Panc1 (cell line): ENCODE data around the gene RBKS. TPM values are rescaled to one million over a fixed set of nuclear protein-coding genes. Genes with fewer than 3 reads are reported as not detected.
A peak's percentile ranks its signal among the peaks of the same experiment; 100 is the strongest.

Experiments used
- ATAC-seq: fragments of 200-7000 bp; cut with Tn5 transposase; 2 replicates; pipeline ENCODE4 v1.9.1; 2020; ENCODE audit warnings: mild to moderate bottlenecking, moderate library complexity
- BruUV-seq: library from RNA; stranded (reverse); fragments of 400-500 nt; replicated peaks from 2 replicates; lab custom pipeline; 2021; lab: Mats Ljungman, UMichigan
- CTCF ChIA-PET: fragments of 300-600 bp; sonication (Branson Sonifier 250); formaldehyde crosslinking; loops from one replicate; lab custom pipeline; 2022; ENCODE audit warnings: antibody characterized with exemption; lab: Charles Lee
- POLR2A ChIA-PET: fragments of 300-600 bp; sonication (Branson Sonifier 250); formaldehyde crosslinking; loops from one replicate; lab custom pipeline; 2022; ENCODE audit warnings: antibody characterized with exemption; lab: Charles Lee
- DNase-seq: peaks from one replicate; pipeline ENCODE4 v3.0.0-alpha.2; 2010; ENCODE audit warnings: low read depth, low spot score
- H3K27ac ChIP-seq: 2 replicates; pipeline ENCODE4 v1.5.1; 2011; ENCODE audit warnings: mild to moderate bottlenecking, low read length, inconsistent platforms
- H3K27me3 ChIP-seq: fragments of 200-500 bp; sonication (Bioruptor generic); 2 replicates; pipeline ENCODE4 v1.6.0; 2014; ENCODE audit warnings: low read length, inconsistent platforms; ENCODE audit not compliant: control insufficient read depth, insufficient read depth
- H3K36me3 ChIP-seq: fragments of 200-500 bp; sonication (Bioruptor generic); 2 replicates; pipeline ENCODE4 v1.5.1; 2014; ENCODE audit warnings: inconsistent platforms, mild to moderate bottlenecking, low read length, moderate library complexity; ENCODE audit not compliant: control insufficient read depth, insufficient read depth
- H3K4me1 ChIP-seq: 2 replicates; pipeline ENCODE4 v1.5.1; 2011; ENCODE audit warnings: inconsistent platforms, mild to moderate bottlenecking, low read length, moderate library complexity; ENCODE audit not compliant: control insufficient read depth, insufficient read depth
- H3K4me3 ChIP-seq, 2 experiments: 2 replicates each; pipeline ENCODE4 v1.5.1; 2011 to 2012; ENCODE audit warnings: low read depth in 2 of 2, low read length in 2 of 2, mild to moderate bottlenecking in 2 of 2, inconsistent platforms in 1 of 2, moderate library complexity in 1 of 2
- H3K9me3 ChIP-seq: fragments of 200-500 bp; sonication (Bioruptor generic); 2 replicates; pipeline ENCODE4 v1.5.1; 2014; ENCODE audit warnings: low read depth, mild to moderate bottlenecking, inconsistent platforms, low read length, moderate library complexity; ENCODE audit not compliant: control insufficient read depth, insufficient read depth
- POLR2AphosphoS5 ChIP-seq: IDR thresholded peaks from 2 replicates; pipeline ENCODE4 v1.6.1; 2012; ENCODE audit warnings: mild to moderate bottlenecking, low read depth, low read length, moderate library complexity
- SIN3A ChIP-seq: IDR thresholded peaks from 2 replicates; pipeline ENCODE4 v1.6.1; 2012; ENCODE audit warnings: low read depth, mild to moderate bottlenecking, low read length, moderate library complexity, borderline replicate concordance; ENCODE audit not compliant: insufficient read depth
- TCF7L2 ChIP-seq: IDR thresholded peaks from 2 replicates; pipeline ENCODE4 v1.6.1; 2011; ENCODE audit warnings: mild to moderate bottlenecking, low read depth, low read length, inconsistent platforms
- in situ Hi-C: cut with HindIII; loops from 2 replicates; pipeline ENCODE4 v1.10.0; 2016; ENCODE audit warnings: low sequenced_read_pairs, low pct_unique_long_range_greater_than_20kb
- intact Hi-C: fragments of 100-400 bp; cut with micrococcal nuclease; formaldehyde crosslinking; loops from one replicate; pipeline ENCODE4 v1.10.0; 2022; ENCODE audit not compliant: unreplicated experiment
- total RNA-seq: library from RNA; stranded (reverse); gene quantifications from one replicate; pipeline ENCODE4 v1.2.1, GENCODE V29; 2021; ENCODE audit not compliant: unreplicated experiment
- TF ChIP-seq, protein P1 (sequence below), 2 experiments: IDR thresholded peaks; 2 replicates each; pipeline ENCODE4 v1.6.1; 2011 to 2012; ENCODE audit warnings: low read depth in 2 of 2, control low read depth in 1 of 2, low read length in 1 of 2, mild to moderate bottlenecking in 1 of 2, moderate library complexity in 1 of 2; ENCODE audit not compliant: insufficient read depth in 1 of 2
- TF ChIP-seq, protein P2 (sequence below): fragments of 450-650 bp; IDR thresholded peaks from 2 replicates; pipeline ENCODE4 v1.5.1; 2017; ENCODE audit warnings: mild to moderate bottlenecking

RBKS gene
- total RNA-seq, 1 experiment from 2014 or later = 2.2 TPM

DNA sequence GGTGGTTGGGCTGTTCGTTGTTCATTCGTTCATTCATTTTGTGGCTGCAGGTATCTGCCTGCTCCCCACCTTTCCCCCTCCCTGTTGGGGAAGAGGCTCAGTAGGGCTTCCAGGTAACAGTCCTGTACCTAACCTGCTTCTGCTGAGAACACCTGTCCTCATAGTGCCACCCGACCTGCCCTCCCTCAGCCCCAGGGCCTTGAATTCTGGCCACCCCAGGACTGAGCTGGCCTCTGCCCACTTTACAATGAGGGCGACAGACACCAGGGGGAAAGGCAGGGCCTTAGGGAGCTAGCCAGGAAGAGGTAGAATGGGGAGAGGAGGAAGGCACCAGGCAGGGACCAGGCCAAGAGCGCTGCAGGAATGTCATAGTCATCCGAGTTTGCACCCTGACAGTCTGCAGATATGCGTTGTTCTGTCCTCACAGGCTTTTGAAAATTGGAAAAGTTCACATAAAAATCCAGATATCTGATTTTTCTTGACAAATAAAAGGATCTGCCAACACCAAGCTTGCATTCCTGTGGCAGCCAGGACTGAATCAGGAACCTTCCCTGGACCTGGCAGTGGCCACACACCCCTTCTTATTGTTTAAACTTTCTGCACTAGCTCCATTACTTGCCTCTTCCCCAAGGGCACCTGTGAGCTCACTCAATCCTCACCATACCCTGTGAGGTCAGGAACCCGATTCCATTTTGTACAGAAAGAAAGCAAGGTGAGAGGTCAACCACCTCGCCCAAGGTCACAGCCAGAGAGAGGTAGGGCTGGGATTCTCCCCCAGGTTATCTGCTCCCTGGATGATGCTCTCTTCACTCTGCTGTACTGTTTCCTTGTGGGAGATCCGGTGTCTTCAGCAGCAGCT lies 153.9 kb downstream of the RBKS start:
- BruUV-seq = no TSS peak
- Histone ChIP-seq H3K27ac (peak overlapping the region; percentile 46; the same call in 1 of the 2 replicates), H3K4me3 (peak overlapping the region; percentile 38 to 52; a peak in 3 of 4 replicates), H3K4me1 (peaks cover 4% of the 10 kb centered on the region; the same call in 1 of the 2 replicates), H3K9me3 (no peaks in the 10 kb centered on the region), H3K36me3 (no peaks in the 10 kb centered on the region), H3K27me3 (no peaks in the 10 kb centered on the region)
- in situ Hi-C loops (no loop called here), intact Hi-C loops (no loop called here)
- DNase-seq = no peak
- 0 out of 2 replicates have a peak, but pooled peaks have one; percentile 18 for ATAC-seq
- ChIA-PET POLR2A (interaction anchor here (0.5 kb wide), 1 partner anchor 9 kb away, joined by 4 read pairs; no protein-coding TSS in a partner anchor), CTCF (no interaction called here)
- TF ChIP-seq, protein P1, sequence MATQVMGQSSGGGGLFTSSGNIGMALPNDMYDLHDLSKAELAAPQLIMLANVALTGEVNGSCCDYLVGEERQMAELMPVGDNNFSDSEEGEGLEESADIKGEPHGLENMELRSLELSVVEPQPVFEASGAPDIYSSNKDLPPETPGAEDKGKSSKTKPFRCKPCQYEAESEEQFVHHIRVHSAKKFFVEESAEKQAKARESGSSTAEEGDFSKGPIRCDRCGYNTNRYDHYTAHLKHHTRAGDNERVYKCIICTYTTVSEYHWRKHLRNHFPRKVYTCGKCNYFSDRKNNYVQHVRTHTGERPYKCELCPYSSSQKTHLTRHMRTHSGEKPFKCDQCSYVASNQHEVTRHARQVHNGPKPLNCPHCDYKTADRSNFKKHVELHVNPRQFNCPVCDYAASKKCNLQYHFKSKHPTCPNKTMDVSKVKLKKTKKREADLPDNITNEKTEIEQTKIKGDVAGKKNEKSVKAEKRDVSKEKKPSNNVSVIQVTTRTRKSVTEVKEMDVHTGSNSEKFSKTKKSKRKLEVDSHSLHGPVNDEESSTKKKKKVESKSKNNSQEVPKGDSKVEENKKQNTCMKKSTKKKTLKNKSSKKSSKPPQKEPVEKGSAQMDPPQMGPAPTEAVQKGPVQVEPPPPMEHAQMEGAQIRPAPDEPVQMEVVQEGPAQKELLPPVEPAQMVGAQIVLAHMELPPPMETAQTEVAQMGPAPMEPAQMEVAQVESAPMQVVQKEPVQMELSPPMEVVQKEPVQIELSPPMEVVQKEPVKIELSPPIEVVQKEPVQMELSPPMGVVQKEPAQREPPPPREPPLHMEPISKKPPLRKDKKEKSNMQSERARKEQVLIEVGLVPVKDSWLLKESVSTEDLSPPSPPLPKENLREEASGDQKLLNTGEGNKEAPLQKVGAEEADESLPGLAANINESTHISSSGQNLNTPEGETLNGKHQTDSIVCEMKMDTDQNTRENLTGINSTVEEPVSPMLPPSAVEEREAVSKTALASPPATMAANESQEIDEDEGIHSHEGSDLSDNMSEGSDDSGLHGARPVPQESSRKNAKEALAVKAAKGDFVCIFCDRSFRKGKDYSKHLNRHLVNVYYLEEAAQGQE (IDR thresholded peaks at IDR 0.05; ENCODE audit: insufficient read depth in 1 of 2, low read depth in 2 of 2, low read length in 1 of 2) = no peak
- TF ChIP-seq TCF7L2 (no peak), SIN3A (no peak), POLR2AphosphoS5 (no peak)
- TF ChIP-seq, protein P2, sequence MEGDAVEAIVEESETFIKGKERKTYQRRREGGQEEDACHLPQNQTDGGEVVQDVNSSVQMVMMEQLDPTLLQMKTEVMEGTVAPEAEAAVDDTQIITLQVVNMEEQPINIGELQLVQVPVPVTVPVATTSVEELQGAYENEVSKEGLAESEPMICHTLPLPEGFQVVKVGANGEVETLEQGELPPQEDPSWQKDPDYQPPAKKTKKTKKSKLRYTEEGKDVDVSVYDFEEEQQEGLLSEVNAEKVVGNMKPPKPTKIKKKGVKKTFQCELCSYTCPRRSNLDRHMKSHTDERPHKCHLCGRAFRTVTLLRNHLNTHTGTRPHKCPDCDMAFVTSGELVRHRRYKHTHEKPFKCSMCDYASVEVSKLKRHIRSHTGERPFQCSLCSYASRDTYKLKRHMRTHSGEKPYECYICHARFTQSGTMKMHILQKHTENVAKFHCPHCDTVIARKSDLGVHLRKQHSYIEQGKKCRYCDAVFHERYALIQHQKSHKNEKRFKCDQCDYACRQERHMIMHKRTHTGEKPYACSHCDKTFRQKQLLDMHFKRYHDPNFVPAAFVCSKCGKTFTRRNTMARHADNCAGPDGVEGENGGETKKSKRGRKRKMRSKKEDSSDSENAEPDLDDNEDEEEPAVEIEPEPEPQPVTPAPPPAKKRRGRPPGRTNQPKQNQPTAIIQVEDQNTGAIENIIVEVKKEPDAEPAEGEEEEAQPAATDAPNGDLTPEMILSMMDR = no peak

DNA sequence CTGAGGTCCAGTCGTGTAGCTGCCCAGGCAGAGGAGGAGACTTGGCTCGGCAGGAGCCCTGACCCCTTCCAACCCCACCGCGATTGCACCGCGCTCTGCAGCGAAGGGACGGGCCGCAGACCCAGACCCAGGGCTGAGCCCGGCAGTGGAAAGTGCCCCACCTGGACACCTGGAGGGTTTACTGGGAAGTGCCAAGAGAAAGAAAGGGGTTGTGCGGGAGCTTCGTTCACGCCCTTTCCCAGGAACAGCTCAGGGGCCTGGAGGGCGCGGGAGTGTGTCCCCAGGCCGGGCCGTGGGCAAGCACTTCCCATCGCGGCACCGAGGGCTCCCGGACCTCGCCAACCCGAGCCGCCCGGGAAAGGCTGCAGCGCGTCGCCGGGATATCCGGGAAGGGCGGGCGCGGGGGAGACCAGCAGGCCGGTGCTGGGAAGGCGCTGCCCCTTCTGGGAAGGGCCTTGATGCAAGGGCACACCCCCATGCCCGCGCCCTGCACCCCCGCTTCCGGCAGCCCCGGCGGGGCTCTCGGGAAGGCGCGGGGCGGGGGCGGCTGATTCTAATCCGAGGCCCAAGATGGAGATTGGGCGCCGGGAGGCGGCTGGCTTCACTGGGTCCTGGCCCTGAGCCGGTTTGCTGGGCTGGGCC lies 154.8 kb downstream of the RBKS start:
- Histone ChIP-seq H3K36me3 (no peaks in the 10 kb centered on the region), H3K27me3 (no peaks in the 10 kb centered on the region), H3K27ac (peak overlapping the region; percentile 46), H3K4me3 (peak overlapping the region; percentile 38 to 52), H3K9me3 (no peaks in the 10 kb centered on the region), H3K4me1 (peaks cover 4% of the 10 kb centered on the region; the same call in 1 of the 2 replicates)
- POLR2A ChIA-PET = no interaction called here
- intact Hi-C loops = no loop called here
- DNase-seq (no peak), ATAC-seq (peak; percentile 91)
- no TSS peak for BruUV-seq
- peak; percentile 56 for TF ChIP-seq POLR2AphosphoS5
- TF ChIP-seq, protein P2 = no peak
- no peak for TF ChIP-seq SIN3A
- no peak for TF ChIP-seq TCF7L2
- TF ChIP-seq, protein P1 (IDR thresholded peaks at IDR 0.05; ENCODE audit: insufficient read depth in 1 of 2, low read depth in 2 of 2, low read length in 1 of 2) = no peak
- CTCF ChIA-PET = no interaction called here
- in situ Hi-C loops = no loop called here
